Forelimb muscle (tissue), 1 donor: ENCODE data around the gene ASCL5. TPM values are rescaled to one million over a fixed set of nuclear protein-coding genes. Genes with fewer than 3 reads are reported as not detected.

Source experiments
- DNase-seq: peaks from one replicate; pipeline ENCODE4 v3.0.0-alpha.2; 2013; ENCODE audit warnings: low read depth
- polyA plus RNA-seq: library from polyadenylated mRNA; unstranded; fragments of 120-200 nt; gene quantifications from one replicate; pipeline ENCODE4 v1.2.1, GENCODE V29; 2013; ENCODE audit not compliant: insufficient read length

Gene ASCL5
- polyA plus RNA-seq, 1 donor: 0.32 TPM

- DNase-seq: no peak
Observed at GRCh38 chr1:201085902-201086735, 40.9 kb downstream of the ASCL5 start.

GRCh38 chr1:201084295-201084694, 42.7 kb downstream of the ASCL5 start:
- DNase-seq: no peak

GRCh38 chr1:201083741-201084140, 43.2 kb downstream of the ASCL5 start:
- no peak for DNase-seq

- DNase-seq: no peak
Observed at GRCh38 chr1:201080135-201080534, 46.8 kb downstream of the ASCL5 start.

- no peak for DNase-seq
Observed at GRCh38 chr1:201077736-201078135, 49.2 kb downstream of the ASCL5 start.

- no peak for DNase-seq
Observed at GRCh38 chr1:201077116-201077515, 49.9 kb downstream of the ASCL5 start.

- DNase-seq: no peak
Observed at GRCh38 chr1:201076092-201076491, 50.9 kb downstream of the ASCL5 start.

GRCh38 chr1:201074018-201074417, 53.0 kb downstream of the ASCL5 start:
- DNase-seq: no peak

- no peak for DNase-seq
Observed at GRCh38 chr1:201072922-201073321, 54.1 kb downstream of the ASCL5 start.

- no peak for DNase-seq
Observed at GRCh38 chr1:201072149-201072548, 54.8 kb downstream of the ASCL5 start.

GRCh38 chr1:201069636-201070035, 57.3 kb downstream of the ASCL5 start:
- no peak for DNase-seq

GRCh38 chr1:201068976-201069375, 58.0 kb downstream of the ASCL5 start:
- DNase-seq: no peak

GRCh38 chr1:201066986-201067385, 60.0 kb downstream of the ASCL5 start:
- no peak for DNase-seq

- no peak for DNase-seq
Observed at GRCh38 chr1:201065686-201066085, 61.3 kb downstream of the ASCL5 start.

GRCh38 chr1:201064806-201065205, 62.2 kb downstream of the ASCL5 start:
- no peak for DNase-seq

Other genes with a start within 250 kb of the ASCL5 start
- 2.0 TPM for gene INAVA, start 232.3 kb downstream of the ASCL5 start, polyA plus RNA-seq
- 0.73 TPM for gene KIF21B, start 103.5 kb downstream of the ASCL5 start, polyA plus RNA-seq
- gene CACNA1S, start 14.8 kb downstream of the ASCL5 start, polyA plus RNA-seq: 56.1 TPM
- gene TMEM9, start 27.3 kb upstream of the ASCL5 start, polyA plus RNA-seq: 52.0 TPM
- 3.4 TPM for gene IGFN1, start 63.6 kb upstream of the ASCL5 start, polyA plus RNA-seq
- gene PKP1, start 156.3 kb upstream of the ASCL5 start, polyA plus RNA-seq: 4.6 TPM